SU-DHL-6 (cell line): Measurements from ENCODE around the gene BBS1.

Experiments used
- H2AFZ ChIP-seq: fragments of 200-600 bp; sonication (generic); 2 replicates; pipeline ENCODE4 v1.6.1; 2014; ENCODE audit warnings: low read depth, mild to moderate bottlenecking, moderate library complexity, mixed read lengths, antibody characterized with exemption, low read length; ENCODE audit not compliant: severe bottlenecking
- H3F3A ChIP-seq: fragments of 200-600 bp; shearing (Covaris generic); 2 replicates; pipeline ENCODE4 v1.6.0; 2016; ENCODE audit warnings: antibody characterized with exemption, mild to moderate bottlenecking; ENCODE audit not compliant: insufficient read depth
- H3K27ac ChIP-seq: fragments of 200-600 bp; sonication (generic); 2 replicates; pipeline ENCODE4 v1.5.1; 2016; ENCODE audit warnings: low read depth, mild to moderate bottlenecking, low read length, moderate library complexity, mixed read lengths
- H3K27me3 ChIP-seq: fragments of 200-600 bp; sonication (generic), shearing (Covaris generic); 2 replicates; pipeline ENCODE4 v1.6.0; 2014; ENCODE audit warnings: mild to moderate bottlenecking, low read length
- H3K36me3 ChIP-seq: fragments of 200-600 bp; sonication (generic); 2 replicates; pipeline ENCODE4 v1.6.1; 2014; ENCODE audit warnings: mild to moderate bottlenecking, low read length, mixed read lengths
- H3K4me2 ChIP-seq: fragments of 300-600, 200-600 bp; shearing (Covaris generic), sonication (generic); 2 replicates; pipeline ENCODE4 v1.6.0; 2014; ENCODE audit warnings: low read length, low read depth, mild to moderate bottlenecking; ENCODE audit not compliant: poor library complexity, severe bottlenecking
- H3K4me3 ChIP-seq: fragments of 200-600 bp; sonication (generic); 2 replicates; pipeline ENCODE4 v1.5.1; 2014; ENCODE audit warnings: antibody characterized with exemption, low read length, mild to moderate bottlenecking, mixed read lengths; ENCODE audit not compliant: insufficient read depth, poor library complexity, severe bottlenecking
- H3K79me2 ChIP-seq: fragments of 200-600 bp; sonication (generic); 2 replicates; pipeline ENCODE4 v1.6.1; 2014; ENCODE audit warnings: mild to moderate bottlenecking, low read length, moderate library complexity; ENCODE audit not compliant: insufficient read depth
- H3K9ac ChIP-seq: fragments of 200-600 bp; sonication (generic); 2 replicates; pipeline ENCODE4 v1.7.0; 2014; ENCODE audit warnings: mild to moderate bottlenecking, low read length
- H3K9me2 ChIP-seq: fragments of 200-600 bp; sonication (generic); replicated peaks from 2 replicates; pipeline ENCODE4 v1.6.1; 2014; ENCODE audit warnings: low read length; ENCODE audit not compliant: insufficient read depth
- H3K9me3 ChIP-seq: fragments of 200-600 bp; sonication (generic); 2 replicates; pipeline ENCODE4 v1.6.1; 2014; ENCODE audit warnings: low read length, mixed read lengths; ENCODE audit not compliant: insufficient read depth
- H4K20me1 ChIP-seq: fragments of 200-600 bp; sonication (generic); 2 replicates; pipeline ENCODE4 v1.6.1; 2014; ENCODE audit warnings: low read depth, mild to moderate bottlenecking, antibody characterized with exemption, low read length, moderate library complexity, mixed read lengths
- EZH2phosphoT487 ChIP-seq: fragments of 200-600 bp; sonication (generic), shearing (Covaris generic); conservative IDR thresholded peaks from 2 replicates; pipeline ENCODE4 v1.6.1; 2018; ENCODE audit warnings: mild to moderate bottlenecking, antibody characterized with exemption, low read length, moderate library complexity, mixed read lengths
- TF ChIP-seq, protein P1 (sequence below): fragments of 200-600 bp; sonication (generic); IDR thresholded peaks from one replicate; pipeline ENCODE4 v1.5.1; 2017; ENCODE audit warnings: antibody characterized with exemption, mild to moderate bottlenecking, low read length, moderate library complexity; ENCODE audit not compliant: insufficient read depth, poor library complexity, severe bottlenecking

BBS1 gene

DNA sequence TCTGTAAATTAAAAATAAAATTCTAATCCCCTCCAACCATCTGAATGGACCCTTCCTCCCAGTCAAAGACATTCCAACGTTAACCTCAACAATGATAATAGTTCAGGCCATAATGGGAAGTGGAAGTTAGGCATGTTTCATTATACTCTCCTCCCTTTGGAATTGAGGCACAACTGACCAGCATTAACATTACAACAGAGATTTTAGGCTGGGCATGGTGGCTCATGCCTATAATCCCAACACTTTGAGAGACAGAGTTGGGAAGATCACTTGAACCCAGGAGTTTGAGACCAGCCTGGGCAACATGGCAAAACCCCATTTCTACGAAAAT lies 60.4 kb downstream of the BBS1 start:
- H3K9me2 ChIP-seq, result no peaks in the 10 kb centered on the region
- no peaks in the 10 kb centered on the region for H3K9me3 ChIP-seq
- no peaks in the 10 kb centered on the region for H3K36me3 ChIP-seq
- no peak for TF ChIP-seq EZH2phosphoT487
- TF ChIP-seq, protein P1, sequence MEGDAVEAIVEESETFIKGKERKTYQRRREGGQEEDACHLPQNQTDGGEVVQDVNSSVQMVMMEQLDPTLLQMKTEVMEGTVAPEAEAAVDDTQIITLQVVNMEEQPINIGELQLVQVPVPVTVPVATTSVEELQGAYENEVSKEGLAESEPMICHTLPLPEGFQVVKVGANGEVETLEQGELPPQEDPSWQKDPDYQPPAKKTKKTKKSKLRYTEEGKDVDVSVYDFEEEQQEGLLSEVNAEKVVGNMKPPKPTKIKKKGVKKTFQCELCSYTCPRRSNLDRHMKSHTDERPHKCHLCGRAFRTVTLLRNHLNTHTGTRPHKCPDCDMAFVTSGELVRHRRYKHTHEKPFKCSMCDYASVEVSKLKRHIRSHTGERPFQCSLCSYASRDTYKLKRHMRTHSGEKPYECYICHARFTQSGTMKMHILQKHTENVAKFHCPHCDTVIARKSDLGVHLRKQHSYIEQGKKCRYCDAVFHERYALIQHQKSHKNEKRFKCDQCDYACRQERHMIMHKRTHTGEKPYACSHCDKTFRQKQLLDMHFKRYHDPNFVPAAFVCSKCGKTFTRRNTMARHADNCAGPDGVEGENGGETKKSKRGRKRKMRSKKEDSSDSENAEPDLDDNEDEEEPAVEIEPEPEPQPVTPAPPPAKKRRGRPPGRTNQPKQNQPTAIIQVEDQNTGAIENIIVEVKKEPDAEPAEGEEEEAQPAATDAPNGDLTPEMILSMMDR, result no peak
- no peaks in the 10 kb centered on the region for H3K79me2 ChIP-seq
- H3K27ac ChIP-seq, result no peak overlapping the region
- H3K4me2 ChIP-seq, result no peak overlapping the region
- no peak overlapping the region for H2AFZ ChIP-seq
- no peak overlapping the region for H3K4me3 ChIP-seq
- H4K20me1 ChIP-seq, result no peaks in the 10 kb centered on the region
- H3K27me3 ChIP-seq, result no peaks in the 10 kb centered on the region
- no peaks in the 10 kb centered on the region for H3F3A ChIP-seq
- H3K9ac ChIP-seq, result no peak overlapping the region

DNA sequence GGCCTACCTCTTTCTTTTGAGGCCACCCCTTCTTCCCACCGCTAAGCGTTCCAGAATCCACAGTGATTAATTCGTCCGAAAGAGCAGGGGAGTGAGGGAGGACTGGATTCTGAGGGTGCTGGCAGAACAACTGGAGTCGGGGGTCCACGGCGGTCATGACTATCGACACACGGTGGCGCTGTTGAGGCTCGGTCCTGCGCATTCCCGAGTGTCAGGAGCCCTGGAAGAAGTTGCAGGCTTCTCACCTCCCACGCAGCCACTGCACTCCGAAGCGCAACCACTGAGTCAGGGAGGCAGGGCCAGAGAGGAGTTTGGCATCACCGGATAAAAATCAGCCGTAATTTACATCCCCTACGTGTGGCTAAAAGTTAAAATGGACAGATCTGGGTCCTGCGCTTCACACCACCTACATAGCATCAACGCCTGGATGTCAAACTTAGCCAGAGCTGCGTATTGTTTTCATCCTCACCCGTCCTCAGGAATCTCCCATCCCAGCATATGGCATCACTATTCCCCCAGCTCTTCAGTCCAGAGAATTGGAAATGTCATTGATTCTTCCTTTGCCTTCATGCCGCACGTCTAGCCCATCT lies 68.7 kb downstream of the BBS1 start:
- Histone ChIP-seq H3K27ac (no peak overlapping the region), H3K4me2 (no peak overlapping the region), H3K79me2 (no peaks in the 10 kb centered on the region), H4K20me1 (no peaks in the 10 kb centered on the region), H2AFZ (no peak overlapping the region), H3F3A (no peaks in the 10 kb centered on the region), H3K9me2 (no peaks in the 10 kb centered on the region), H3K27me3 (no peaks in the 10 kb centered on the region), H3K36me3 (no peaks in the 10 kb centered on the region), H3K9ac (no peak overlapping the region), H3K4me3 (no peak overlapping the region), H3K9me3 (peaks cover 5% of the 10 kb centered on the region; the same call in 1 of the 2 replicates)
- no peak for TF ChIP-seq EZH2phosphoT487
- TF ChIP-seq, protein P1, result peak; percentile 63

DNA sequence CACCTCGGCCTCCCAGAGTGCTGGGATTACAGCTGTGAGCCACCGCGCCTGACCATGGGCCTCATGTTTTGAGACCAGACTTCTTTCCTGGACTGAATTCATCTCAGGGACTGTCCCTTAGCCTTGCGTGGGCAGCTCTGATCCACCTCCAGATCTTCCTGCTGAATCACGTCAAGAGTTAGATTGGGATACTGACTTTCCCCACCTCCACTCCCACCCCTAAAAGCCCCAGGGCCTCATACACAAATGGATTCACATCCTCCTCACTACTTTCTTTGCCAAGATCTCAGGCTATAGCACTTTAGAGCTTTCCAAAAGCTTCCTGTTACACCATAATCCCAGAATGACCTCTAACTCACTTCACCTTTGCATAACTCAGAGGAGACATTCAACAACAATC lies 70.4 kb downstream of the BBS1 start:
- TF ChIP-seq EZH2phosphoT487, result no peak
- TF ChIP-seq, protein P1, result no peak
- Histone ChIP-seq H3K4me3 (no peak overlapping the region), H3K9me3 (peaks cover 5% of the 10 kb centered on the region; the same call in 1 of the 2 replicates), H3K79me2 (no peaks in the 10 kb centered on the region), H3K9ac (no peak overlapping the region), H3K36me3 (no peaks in the 10 kb centered on the region), H4K20me1 (no peaks in the 10 kb centered on the region), H3K4me2 (no peak overlapping the region), H2AFZ (no peak overlapping the region), H3F3A (no peaks in the 10 kb centered on the region), H3K27me3 (no peaks in the 10 kb centered on the region), H3K27ac (no peak overlapping the region), H3K9me2 (no peaks in the 10 kb centered on the region)
